ENCODE results near the gene NOS1AP.

NOS1AP gene

GRCh38 chr1:162083273-162083672, 13.8 kb downstream of the NOS1AP start:
- TF ChIP-seq SIN3A (IDR thresholded peaks at IDR 0.05; ENCODE audit: borderline replicate concordance, insufficient read depth, low read length) (no peak), REST (IDR thresholded peaks at IDR 0.05; ENCODE audit: insufficient read depth in 1 of 2, low read depth in 2 of 2, low read length in 2 of 2) (no peak), FOXP2 (optimal IDR thresholded peaks at IDR 0.05; ENCODE audit: borderline replicate concordance, extremely low read depth, extremely low read length, insufficient read depth) (no peak), POLR2AphosphoS5 (IDR thresholded peaks at IDR 0.05; ENCODE audit: low read depth, low read length) (no peak), TAF1 (IDR thresholded peaks at IDR 0.05; ENCODE audit: borderline replicate concordance, insufficient read depth, low read length) (no peak)

GRCh38 chr1:162085991-162086390, 16.5 kb downstream of the NOS1AP start:
- no peak for TF ChIP-seq REST (IDR thresholded peaks at IDR 0.05; ENCODE audit: insufficient read depth in 1 of 2, low read depth in 2 of 2, low read length in 2 of 2)
- TF ChIP-seq SIN3A (IDR thresholded peaks at IDR 0.05; ENCODE audit: borderline replicate concordance, insufficient read depth, low read length): no peak
- no peak for TF ChIP-seq FOXP2 (optimal IDR thresholded peaks at IDR 0.05; ENCODE audit: borderline replicate concordance, extremely low read depth, extremely low read length, insufficient read depth)
- TF ChIP-seq TAF1 (IDR thresholded peaks at IDR 0.05; ENCODE audit: borderline replicate concordance, insufficient read depth, low read length): no peak

GRCh38 chr1:162087111-162087510, 17.6 kb downstream of the NOS1AP start:
- no peak for TF ChIP-seq FOXP2 (optimal IDR thresholded peaks at IDR 0.05; ENCODE audit: borderline replicate concordance, extremely low read depth, extremely low read length, insufficient read depth)
- no peak for TF ChIP-seq POLR2AphosphoS5 (IDR thresholded peaks at IDR 0.05; ENCODE audit: low read depth, low read length)
- no peak for TF ChIP-seq REST (IDR thresholded peaks at IDR 0.05; ENCODE audit: insufficient read depth in 1 of 2, low read depth in 2 of 2, low read length in 2 of 2)
- TF ChIP-seq SIN3A (IDR thresholded peaks at IDR 0.05; ENCODE audit: borderline replicate concordance, insufficient read depth, low read length): no peak
- TF ChIP-seq TAF1 (IDR thresholded peaks at IDR 0.05; ENCODE audit: borderline replicate concordance, insufficient read depth, low read length): no peak

- TF ChIP-seq FOXP2 (optimal IDR thresholded peaks at IDR 0.05; ENCODE audit: borderline replicate concordance, extremely low read depth, extremely low read length, insufficient read depth) (no peak), REST (IDR thresholded peaks at IDR 0.05; ENCODE audit: insufficient read depth in 1 of 2, low read depth in 2 of 2, low read length in 2 of 2) (no peak)
These were observed 18.1 kb downstream of the NOS1AP start for GRCh38 chr1:162087574-162087973.

- TF ChIP-seq SIN3A (IDR thresholded peaks at IDR 0.05; ENCODE audit: borderline replicate concordance, insufficient read depth, low read length): no peak
These were observed 18.9 kb downstream of the NOS1AP start for GRCh38 chr1:162088281-162088969.

Data from PFSK-1 (cell line).